ENCODE data around the gene ZDHHC11.
"Not testable (repeated sequence)": the region's sequence is repeated elsewhere in the genome, so short reads cannot be mapped to it uniquely, and the experiment has no call there.

The ZDHHC11 gene

DNA sequence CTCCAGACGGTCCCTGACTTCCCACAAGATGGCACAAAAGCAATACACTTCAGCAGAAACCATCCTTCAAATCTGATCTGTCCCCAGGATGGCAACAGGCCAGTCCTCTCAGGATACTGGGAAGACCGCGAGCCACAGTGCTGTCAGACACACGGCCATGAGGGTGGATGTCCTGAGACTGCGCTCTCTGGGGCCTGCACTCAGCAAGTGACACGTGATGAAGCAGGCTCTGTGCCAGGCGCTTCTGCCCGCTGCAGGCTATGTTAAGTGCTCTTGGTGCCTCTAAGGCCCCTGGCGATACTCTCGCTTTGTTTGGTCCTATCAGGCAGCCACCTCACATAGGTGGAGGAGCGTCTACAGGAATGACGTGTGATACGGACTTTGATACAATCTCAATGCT, 34.7 kb upstream of the ZDHHC11 start:
- in situ Hi-C loops (cut with HindIII; ENCODE audit: low pct_unique_long_range_greater_than_20kb, low sequenced_read_pairs) = no loop called here
- DNase-seq (ENCODE audit: low read depth in 1 of 2, low spot score in 1 of 2) = no peak
- no peak for TF ChIP-seq JUND (IDR thresholded peaks at IDR 0.05; ENCODE audit: low read depth)

DNA sequence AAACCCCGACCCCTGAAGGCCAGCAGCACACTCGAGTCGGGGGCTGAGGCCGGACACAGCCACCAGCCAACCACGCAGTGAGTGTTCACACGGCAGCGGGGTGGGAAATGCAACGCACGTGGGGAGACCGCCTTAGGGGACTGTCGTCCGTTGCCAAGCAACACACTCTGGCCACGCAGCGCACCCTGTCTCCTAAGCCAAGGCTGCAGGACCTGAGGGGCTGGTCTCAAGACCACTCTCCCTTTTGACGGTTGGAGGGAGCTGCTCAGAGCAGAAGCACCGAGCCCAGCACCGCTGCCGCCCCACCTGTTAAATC, 34.3 kb upstream of the ZDHHC11 start:
- in situ Hi-C loops (cut with HindIII; ENCODE audit: low pct_unique_long_range_greater_than_20kb, low sequenced_read_pairs) = no loop called here
- no peak for DNase-seq (ENCODE audit: low read depth in 1 of 2, low spot score in 1 of 2)
- no peak for TF ChIP-seq JUND (IDR thresholded peaks at IDR 0.05; ENCODE audit: low read depth)

DNA sequence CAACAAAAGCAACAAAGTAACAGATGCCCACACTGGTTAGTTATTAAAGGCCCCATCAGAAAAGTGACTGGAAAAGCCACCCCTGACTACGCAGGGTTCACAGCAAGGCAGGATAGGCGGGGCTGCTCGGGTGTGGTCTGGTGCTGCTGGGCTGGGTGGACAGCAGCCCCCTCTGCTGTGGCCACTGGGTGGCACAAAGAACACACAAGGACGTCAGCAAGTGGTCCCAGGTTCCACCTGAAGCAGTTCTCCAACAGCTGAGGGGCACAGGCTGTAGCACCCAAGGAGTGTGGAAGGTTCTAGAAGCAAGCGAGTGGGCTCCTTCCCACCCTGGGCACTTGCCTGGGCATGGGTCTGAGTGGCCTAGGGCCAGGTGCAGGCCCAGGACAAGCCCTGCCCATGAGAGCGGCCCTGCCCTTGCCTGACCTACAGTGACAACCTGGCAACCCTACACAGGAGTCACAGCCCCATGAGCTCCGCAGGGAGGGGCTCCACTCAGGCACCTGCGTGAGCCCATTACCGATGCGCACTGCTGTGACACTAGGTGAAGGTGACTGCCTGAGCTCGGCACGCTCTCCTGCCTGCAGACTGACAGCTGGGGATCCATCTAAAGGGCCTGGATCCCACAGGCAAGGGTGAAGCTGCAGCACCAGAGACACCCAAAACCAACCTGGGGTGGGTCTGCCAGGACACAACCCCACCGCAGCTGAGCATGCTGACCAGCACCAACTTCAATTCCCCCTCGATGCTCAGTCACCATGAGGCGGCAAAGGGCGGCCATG, 33.8 kb upstream of the ZDHHC11 start:
- no peak for DNase-seq (ENCODE audit: low read depth in 1 of 2, low spot score in 1 of 2)
- in situ Hi-C loops (cut with HindIII; ENCODE audit: low pct_unique_long_range_greater_than_20kb, low sequenced_read_pairs) = no loop called here
- TF ChIP-seq JUND (IDR thresholded peaks at IDR 0.05; ENCODE audit: low read depth) = no peak

- in situ Hi-C loops (cut with HindIII; ENCODE audit: low pct_unique_long_range_greater_than_20kb, low sequenced_read_pairs) = no loop called here
- TF ChIP-seq JUND (IDR thresholded peaks at IDR 0.05; ENCODE audit: low read depth) = no peak
- no peak for DNase-seq (ENCODE audit: low read depth in 1 of 2, low spot score in 1 of 2)
These were observed 32.8 kb upstream of the ZDHHC11 start for GRCh38 chr5:883475-884181.

DNA sequence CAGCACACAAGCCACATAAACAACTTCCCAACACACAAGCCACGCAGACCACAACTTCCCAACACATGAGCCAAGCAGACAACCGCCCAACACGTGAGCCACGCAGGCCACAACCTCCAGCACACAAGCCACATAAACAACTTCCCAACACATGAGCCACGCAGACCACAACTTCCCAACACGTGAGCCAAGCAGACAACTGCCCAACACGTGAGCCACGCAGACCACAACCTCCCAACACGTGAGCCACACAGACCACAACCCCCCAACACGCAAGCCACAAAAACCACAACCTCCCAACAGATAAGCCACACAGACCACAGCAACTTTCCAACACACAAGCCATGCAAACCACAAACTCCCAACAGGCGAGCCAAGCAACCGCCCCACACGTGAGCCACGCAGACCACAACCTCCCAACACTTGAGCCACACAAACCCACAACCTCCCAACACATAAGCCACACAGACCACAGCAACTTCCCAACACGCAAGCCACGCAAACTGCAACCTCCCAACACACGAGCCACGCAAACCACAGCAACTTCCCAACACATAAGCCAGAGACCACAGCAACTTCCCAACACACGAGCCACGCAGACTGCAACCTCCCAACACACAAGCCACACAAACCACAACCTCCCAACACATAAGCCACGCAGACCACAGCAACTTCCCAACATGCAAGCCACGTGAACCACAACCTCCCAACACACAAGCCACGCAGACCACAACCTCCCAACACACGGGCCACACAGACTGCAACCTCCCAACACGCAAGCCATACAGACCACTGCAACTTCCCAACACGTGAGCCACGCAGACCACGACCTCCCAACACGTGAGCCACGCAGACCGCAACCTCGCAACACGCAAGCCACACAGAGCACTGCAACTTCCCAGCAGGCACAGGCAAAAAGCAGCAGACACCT, 31.7 kb upstream of the ZDHHC11 start:
- TF ChIP-seq JUND (IDR thresholded peaks at IDR 0.05; ENCODE audit: low read depth) = no peak

GRCh38 chr5:881551-881935, 30.8 kb upstream of the ZDHHC11 start:
- in situ Hi-C loops (cut with HindIII; ENCODE audit: low pct_unique_long_range_greater_than_20kb, low sequenced_read_pairs) = no loop called here
- TF ChIP-seq JUND (IDR thresholded peaks at IDR 0.05; ENCODE audit: low read depth) = no peak
- no peak for DNase-seq (ENCODE audit: low read depth in 1 of 2, low spot score in 1 of 2)

More for the DNA sequence above, 31.7 kb upstream of the ZDHHC11 start:
- no peak for DNase-seq (ENCODE audit: low read depth in 1 of 2, low spot score in 1 of 2)
- in situ Hi-C loops (cut with HindIII; ENCODE audit: low pct_unique_long_range_greater_than_20kb, low sequenced_read_pairs) = no loop called here

- DNase-seq (ENCODE audit: low read depth in 1 of 2, low spot score in 1 of 2) = no peak
- no peak for TF ChIP-seq JUND (IDR thresholded peaks at IDR 0.05; ENCODE audit: low read depth)
- in situ Hi-C loops (cut with HindIII; ENCODE audit: low pct_unique_long_range_greater_than_20kb, low sequenced_read_pairs) = no loop called here
These were observed 30.2 kb upstream of the ZDHHC11 start for GRCh38 chr5:880816-881550.

DNA sequence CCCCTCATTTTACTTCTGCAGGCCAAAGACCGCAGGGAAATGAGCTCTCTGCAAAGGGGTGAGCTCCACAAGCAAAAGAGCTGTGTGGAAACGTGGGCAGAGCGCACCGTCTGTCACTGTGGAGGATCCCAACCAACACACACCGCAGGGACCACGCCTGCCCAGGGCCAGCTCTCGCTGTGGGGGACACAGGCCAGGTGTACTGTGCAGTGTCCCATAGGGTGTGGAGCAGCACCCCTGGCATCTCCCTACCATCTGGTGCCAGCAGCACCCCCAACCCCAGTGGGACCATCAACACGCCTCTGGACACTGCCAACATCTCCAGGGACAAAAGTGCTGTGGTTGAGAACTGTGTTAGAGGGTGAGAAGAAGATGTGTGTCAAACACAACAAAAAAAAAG, 27.9 kb upstream of the ZDHHC11 start:
- in situ Hi-C loops (cut with HindIII; ENCODE audit: low pct_unique_long_range_greater_than_20kb, low sequenced_read_pairs); DNase-seq (ENCODE audit: low read depth in 1 of 2, low spot score in 1 of 2): not testable (repeated sequence)

DNA sequence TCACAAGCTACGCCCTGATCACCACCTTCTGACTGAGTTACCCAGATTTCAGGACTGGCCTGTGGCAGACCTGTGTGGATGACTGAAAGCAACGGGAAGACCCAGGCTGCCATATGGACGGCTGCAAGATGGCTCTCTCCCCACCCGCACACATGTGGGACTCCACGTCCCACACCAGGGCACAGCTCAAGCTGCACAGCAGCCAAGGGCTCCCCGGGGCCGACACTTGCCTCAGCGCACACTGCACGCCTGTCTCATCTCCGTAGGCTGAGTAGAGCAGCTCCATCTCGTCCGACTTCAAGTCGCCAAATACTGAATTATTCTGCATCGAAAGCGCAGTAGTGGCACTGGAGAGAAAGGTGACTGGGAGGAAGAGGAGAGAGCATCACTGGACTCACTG, 27.3 kb upstream of the ZDHHC11 start:
- TF ChIP-seq JUND (IDR thresholded peaks at IDR 0.05; ENCODE audit: low read depth) = no peak
- DNase-seq (ENCODE audit: low read depth in 1 of 2, low spot score in 1 of 2) = no peak
- in situ Hi-C loops (cut with HindIII; ENCODE audit: low pct_unique_long_range_greater_than_20kb, low sequenced_read_pairs) = no loop called here

DNA sequence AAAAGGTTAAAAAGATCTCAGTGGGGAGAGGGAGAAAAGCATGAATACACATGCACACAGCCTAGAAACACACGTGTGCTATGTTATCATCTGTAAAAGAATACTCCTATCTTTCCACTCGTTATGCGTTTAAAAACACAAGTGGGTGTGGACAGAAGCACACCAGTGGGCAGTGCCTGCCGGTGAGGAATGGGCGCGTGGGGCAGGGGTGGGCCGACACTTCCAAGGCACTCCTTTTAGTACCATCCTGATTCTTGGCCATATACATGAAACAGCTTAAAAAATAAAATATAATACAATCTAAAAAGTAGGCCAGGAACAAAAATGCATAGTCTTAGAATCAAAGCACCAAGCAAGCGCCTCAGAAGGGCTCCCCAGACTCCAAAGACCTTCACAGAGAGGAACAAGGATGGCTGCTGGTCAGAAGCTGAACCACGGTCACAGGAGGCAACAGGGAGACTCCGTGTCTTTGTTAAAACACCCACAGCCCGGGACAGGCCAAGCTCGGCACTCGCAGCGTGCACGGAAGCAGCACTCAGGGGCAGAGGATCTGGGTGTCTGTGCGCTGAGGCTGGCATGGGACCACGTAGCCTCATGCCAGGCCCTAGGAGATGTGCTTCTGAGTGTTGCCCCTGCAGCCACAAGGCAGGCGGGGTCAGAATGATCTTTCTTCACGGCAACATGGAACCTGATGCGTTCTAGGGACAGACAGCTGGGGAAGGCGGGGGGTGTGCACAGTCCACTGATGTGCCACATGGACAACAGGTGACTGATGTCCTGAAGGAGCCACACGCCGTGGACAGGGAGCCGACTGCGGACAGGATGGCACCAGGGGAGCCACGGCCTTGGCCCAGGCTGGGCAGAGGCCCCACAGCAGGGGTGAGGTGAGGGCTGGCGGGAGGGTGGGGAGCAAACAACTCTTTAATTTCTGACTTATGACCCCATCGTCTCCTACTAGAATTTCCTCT, 25.9 kb upstream of the ZDHHC11 start:
- no peak for DNase-seq (ENCODE audit: low read depth in 1 of 2, low spot score in 1 of 2)
- in situ Hi-C loops (cut with HindIII; ENCODE audit: low pct_unique_long_range_greater_than_20kb, low sequenced_read_pairs) = no loop called here
- TF ChIP-seq JUND (IDR thresholded peaks at IDR 0.05; ENCODE audit: low read depth) = no peak

DNA sequence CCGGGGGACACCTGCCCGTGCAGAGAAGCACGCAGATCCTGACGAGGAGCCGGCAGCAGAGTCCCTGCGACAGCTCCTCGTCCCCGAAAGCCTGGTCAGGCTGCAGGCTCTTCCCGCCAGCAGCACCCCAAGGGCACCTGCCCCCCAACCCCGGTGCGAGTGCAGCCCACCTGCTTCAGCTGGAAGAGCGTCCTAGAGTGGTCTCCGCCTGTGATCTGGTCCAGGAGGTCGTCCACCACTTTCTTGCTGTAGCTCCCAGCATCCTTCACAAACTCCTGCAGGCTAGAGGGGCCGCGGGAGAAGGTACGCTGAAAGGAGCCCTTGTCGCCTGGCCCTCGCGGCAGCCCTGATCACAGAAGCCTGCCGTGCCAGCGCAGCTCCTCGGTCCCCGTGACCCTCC, 25.1 kb upstream of the ZDHHC11 start:
- in situ Hi-C loops (cut with HindIII; ENCODE audit: low pct_unique_long_range_greater_than_20kb, low sequenced_read_pairs) = no loop called here
- no peak for DNase-seq (ENCODE audit: low read depth in 1 of 2, low spot score in 1 of 2)
- no peak for TF ChIP-seq JUND (IDR thresholded peaks at IDR 0.05; ENCODE audit: low read depth)

Data from T47D (cell line).